Adrenal gland (tissue), 5 donors: Measurements from ENCODE around the gene SMIM34.
"Not testable (repeated sequence)": the region's sequence is repeated elsewhere in the genome, so short reads cannot be mapped to it uniquely, and the experiment has no call there.

Experiments used
- POLR2A ChIP-seq, 2 donors: fragments of 450-650 bp; IDR thresholded peaks; one replicate each; pipeline ENCODE4 v1.6.1; 2017; ENCODE audit warnings: antibody characterized with exemption in 2 of 2, mild to moderate bottlenecking in 2 of 2, moderate library complexity in 1 of 2
- TF ChIP-seq, protein P1 (sequence below), 6 experiments: fragments of 450-650 bp in 4 of 6; fragments of 200-600 bp in 2 of 6; sonication (generic) in 1 of 6; IDR thresholded peaks; 1 replicate in 5 of 6; 2 replicates in 1 of 6; pipeline versions ENCODE4 v1.5.1 to v1.8.0; 2016 to 2021; ENCODE audit warnings: antibody characterized with exemption in 6 of 6, mild to moderate bottlenecking in 2 of 6, moderate library complexity in 1 of 6
- donor health status: DM: no; HTN: no; CAD: no.

DNA sequence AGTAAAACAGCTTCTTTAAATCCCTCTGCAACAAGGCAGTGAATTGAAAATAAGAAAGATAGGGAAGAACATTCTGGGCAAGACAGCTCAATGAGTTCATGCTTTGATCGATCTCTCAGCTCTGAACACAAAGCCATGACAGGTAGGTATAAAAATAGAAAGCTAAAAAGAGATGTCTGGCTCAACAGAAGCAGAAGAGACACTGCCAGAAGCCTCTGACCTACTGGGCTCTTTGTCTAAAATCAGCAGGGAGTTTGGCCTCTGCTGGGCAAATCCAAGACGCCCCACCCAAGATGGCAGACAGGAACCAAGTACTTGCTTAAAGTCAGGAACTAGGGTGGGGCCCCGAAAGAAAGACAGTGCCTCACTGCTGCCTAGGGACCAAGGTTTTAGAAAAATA, 43.6 kb upstream of the SMIM34 start:
- TF ChIP-seq, protein P1, sequence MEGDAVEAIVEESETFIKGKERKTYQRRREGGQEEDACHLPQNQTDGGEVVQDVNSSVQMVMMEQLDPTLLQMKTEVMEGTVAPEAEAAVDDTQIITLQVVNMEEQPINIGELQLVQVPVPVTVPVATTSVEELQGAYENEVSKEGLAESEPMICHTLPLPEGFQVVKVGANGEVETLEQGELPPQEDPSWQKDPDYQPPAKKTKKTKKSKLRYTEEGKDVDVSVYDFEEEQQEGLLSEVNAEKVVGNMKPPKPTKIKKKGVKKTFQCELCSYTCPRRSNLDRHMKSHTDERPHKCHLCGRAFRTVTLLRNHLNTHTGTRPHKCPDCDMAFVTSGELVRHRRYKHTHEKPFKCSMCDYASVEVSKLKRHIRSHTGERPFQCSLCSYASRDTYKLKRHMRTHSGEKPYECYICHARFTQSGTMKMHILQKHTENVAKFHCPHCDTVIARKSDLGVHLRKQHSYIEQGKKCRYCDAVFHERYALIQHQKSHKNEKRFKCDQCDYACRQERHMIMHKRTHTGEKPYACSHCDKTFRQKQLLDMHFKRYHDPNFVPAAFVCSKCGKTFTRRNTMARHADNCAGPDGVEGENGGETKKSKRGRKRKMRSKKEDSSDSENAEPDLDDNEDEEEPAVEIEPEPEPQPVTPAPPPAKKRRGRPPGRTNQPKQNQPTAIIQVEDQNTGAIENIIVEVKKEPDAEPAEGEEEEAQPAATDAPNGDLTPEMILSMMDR (IDR thresholded peaks at IDR 0.05): not testable (repeated sequence)
- not testable (repeated sequence) for TF ChIP-seq POLR2A (IDR thresholded peaks at IDR 0.05)
